Heart left ventricle (tissue), 16 donors: ENCODE results near the gene CRB1. TPM values are rescaled to one million over a fixed set of nuclear protein-coding genes. Genes with fewer than 3 reads are reported as not detected.
A peak's percentile ranks its signal among the peaks of the same experiment; 100 is the strongest.

Experiments used
- ATAC-seq, 4 donors: fragments of 200-7000 bp; cut with Tn5 transposase; one replicate each; pipeline ENCODE4 v1.9.1; 2020 to 2022; ENCODE audit warnings: moderate library complexity in 4 of 4, mild to moderate bottlenecking in 3 of 4, moderate number of reproducible peaks in 1 of 4
- DNase-seq, 5 donors: peaks; one replicate each; pipeline ENCODE4 v3.0.0-alpha.2; 2020
- H3K27ac ChIP-seq, 12 donors: fragments of 200-600 bp; sonication (generic) in 4 of 12; one replicate each; pipeline versions ENCODE4 v1.5.0 to v1.8.0; 2016 to 2022; ENCODE audit warnings: mild to moderate bottlenecking in 2 of 12
- H3K27me3 ChIP-seq, 9 donors: fragments of 200-600 bp; sonication (generic) in 2 of 9; one replicate each; pipeline versions ENCODE4 v1.5.1 to v1.8.0; 2016 to 2022; ENCODE audit warnings: mild to moderate bottlenecking in 3 of 9
- H3K36me3 ChIP-seq, 9 donors: fragments of 200-600 bp; sonication (generic) in 2 of 9; one replicate each; pipeline versions ENCODE4 v1.5.0 to v1.8.0; 2018 to 2022; ENCODE audit warnings: mild to moderate bottlenecking in 2 of 9
- H3K4me1 ChIP-seq, 12 donors: fragments of 200-600 bp; sonication (generic) in 4 of 12; one replicate each; pipeline versions ENCODE4 v1.5.0 to v1.8.0; 2016 to 2022; ENCODE audit warnings: mild to moderate bottlenecking in 3 of 12
- H3K4me3 ChIP-seq, 12 donors: fragments of 200-600 bp; sonication (generic) in 4 of 12; one replicate each; pipeline versions ENCODE4 v1.5.0 to v1.8.0; 2017 to 2022; ENCODE audit warnings: mild to moderate bottlenecking in 9 of 12, moderate library complexity in 4 of 12
- H3K9me3 ChIP-seq, 12 donors: fragments of 200-600 bp; sonication (generic) in 4 of 12; one replicate each; pipeline versions ENCODE4 v1.5.0 to v1.8.0; 2016 to 2022; ENCODE audit warnings: mild to moderate bottlenecking in 1 of 12
- CTCF ChIP-seq, 12 donors: fragments of 200-600 bp; sonication (generic) in 4 of 12; IDR thresholded peaks; one replicate each; pipeline versions ENCODE4 v1.5.0 to v1.8.0; 2018 to 2022; ENCODE audit warnings: antibody characterized with exemption in 12 of 12, mild to moderate bottlenecking in 5 of 12
- POLR2A ChIP-seq, 2 donors: fragments of 450-650 bp; IDR thresholded peaks; one replicate each; pipeline ENCODE4 v1.6.1; 2017; ENCODE audit warnings: antibody characterized with exemption in 2 of 2, mild to moderate bottlenecking in 2 of 2, moderate library complexity in 2 of 2
- WGBS, 4 donors: extraction: QIAGEN DNeasy Blood & Tissue Kit in 2 of 4; methylation state at CpG; one replicate each; pipeline versions ENCODE4 v1.1.5 to v1.1.7; 2013 to 2018; 5-methylcytosine and 5-hydroxymethylcytosine counted together
- intact Hi-C, 10 donors: fragments of 100-400 bp; cut with DNase I; formaldehyde crosslinking; loops; one replicate each; pipeline versions ENCODE4 v1.11.1 to v1.14.2; 2022
- polyA plus RNA-seq, 2 donors: library from polyadenylated mRNA; stranded (reverse); fragments of 200-250 nt; gene quantifications; one replicate each; pipeline ENCODE4 v1.2.3, GENCODE V29; 2013
- total RNA-seq, 9 donors: library from RNA; depleted of rRNA in 2 of 9; stranded (reverse); fragments of >200 nt in 2 of 9; fragmentation: NEBNext Ultra II Directional in 3 of 9; extraction: Animal tissue kit (Norgen Biotek cat#: 25700) in 3 of 9; gene quantifications; one replicate each; pipeline versions ENCODE4 v1.1.0 to v1.2.4, GENCODE V29; 2016 to 2023
- donor health status: ischemic (EF 13 %, LVEDD 7.1; RV severe dilation, severe dysfunction).
- donor health status: healthy with polysubstance abuse.
- donor health status: DM: no; HTN: yes; CAD: no.
- donor health status: DM: no; HTN: no; CAD: no.
- donor health status: ischemic (EF 25% LVEDD 6.9; RV normal size, moderate dysfunction).
- donor health status: ischemic (EF 25% LVEDD 5.7; RV mildly dilated, moderate dysfunction).
- donor health status: healthy.
- donor health status: DM: yes; HTN: yes; CAD: no.
- donor health status: ischemic (EF 35%, LVEDD 5.7; RV mildly dilated, moderate dysfunction).
- donor health status: nonischemic (EF 11% LVEDD 7.7; RV severe dilation, severe dysfunction).
- donor health status: DM: yes; HTN: yes; CAD: no.
- donor health status: PGD.
- donor health status: ischemic (EF 29% LVEDD 5.4; RV normal size, mild dysfunction).
- donor health status: nonischemic (EF 23%, LVEDD 6.1; RV moderate dilation, normal function).

Gene CRB1
- total and polyA plus RNA-seq, 11 donors, result 0.06 to 0.56 (median 0.29) TPM; not detected in 2

- Histone ChIP-seq H3K4me3 (no peak overlapping the region), H3K27ac (no peak overlapping the region), H3K27me3 (peaks cover 0 to 6% (median 0%) of the 10 kb centered on the region in 9 donors), H3K9me3 (no peaks in the 10 kb centered on the region), H3K36me3 (no peaks in the 10 kb centered on the region), H3K4me1 (peaks cover 0 to 8% (median 0%) of the 10 kb centered on the region in 12 donors)
- DNase-seq (no peak), ATAC-seq (no peak)
- 38 to 49% (median 43%) methylated on average over 9 of the region's 9 CpGs for WGBS, 4 donors
- TF ChIP-seq POLR2A (IDR thresholded peaks at IDR 0.05) (no peak), CTCF (IDR thresholded peaks at IDR 0.05) (no peak)
- intact Hi-C loops, result no loop called here
Observed at GRCh38 chr1:197471248-197471985, 203.4 kb downstream of the CRB1 start.

GRCh38 chr1:197472141-197472540 lies 204.1 kb downstream of the CRB1 start:
- WGBS, 4 donors, result 86 to 92% (median 92%) methylated on average over 3 of the region's 3 CpGs
- Histone ChIP-seq H3K36me3 (no peaks in the 10 kb centered on the region), H3K4me1 (peaks cover 0 to 8% (median 0%) of the 10 kb centered on the region in 12 donors), H3K27ac (no peak overlapping the region), H3K27me3 (peaks cover 0 to 6% (median 0%) of the 10 kb centered on the region in 9 donors), H3K4me3 (no peak overlapping the region), H3K9me3 (no peaks in the 10 kb centered on the region)
- ATAC-seq, result no peak
- TF ChIP-seq POLR2A (IDR thresholded peaks at IDR 0.05) (no peak), CTCF (IDR thresholded peaks at IDR 0.05) (no peak)
- DNase-seq, result no peak
- intact Hi-C loops, result no loop called here

- no peak overlapping the region for H3K4me3 ChIP-seq
- 77 to 81% (median 77%) methylated on average over 6 of the region's 6 CpGs for WGBS, 4 donors
- ATAC-seq (no peak), DNase-seq (no peak)
- no peak for TF ChIP-seq CTCF (IDR thresholded peaks at IDR 0.05)
- TF ChIP-seq POLR2A (IDR thresholded peaks at IDR 0.05), result no peak
- no peaks in the 10 kb centered on the region for H3K9me3 ChIP-seq
- H3K36me3 ChIP-seq, result no peaks in the 10 kb centered on the region
- H3K27ac ChIP-seq, result no peak overlapping the region
- no peaks in the 10 kb centered on the region for H3K27me3 ChIP-seq
- intact Hi-C loops, result no loop called here
- H3K4me1 ChIP-seq, result no peaks in the 10 kb centered on the region
Observed at GRCh38 chr1:197480446-197480845, 212.4 kb downstream of the CRB1 start.

- TF ChIP-seq POLR2A (IDR thresholded peaks at IDR 0.05) (no peak), CTCF (IDR thresholded peaks at IDR 0.05) (no peak)
- Histone ChIP-seq H3K9me3 (no peaks in the 10 kb centered on the region), H3K36me3 (no peaks in the 10 kb centered on the region), H3K4me1 (no peaks in the 10 kb centered on the region), H3K4me3 (no peak overlapping the region), H3K27ac (no peak overlapping the region), H3K27me3 (no peaks in the 10 kb centered on the region)
- WGBS, 4 donors, result 33 to 44% (median 40%) methylated on average over 4 of the region's 4 CpGs
- intact Hi-C loops, result no loop called here
- DNase-seq, result peak in 1 of 5 donors; percentile 25
- no peak for ATAC-seq
Observed at GRCh38 chr1:197481101-197481500, 213.0 kb downstream of the CRB1 start.
